GM10847 (cell line): ENCODE measurements around the gene NAT9.

Experiments used
- POLR2A ChIP-seq: IDR thresholded peaks from 2 replicates; pipeline ENCODE4 v1.6.1; 2011; ENCODE audit not compliant: insufficient read length; ENCODE audit errors: extremely low read depth

The NAT9 gene

GRCh38 chr17:74728033-74728701 lies 48.0 kb downstream of the NAT9 start:
- no peak for TF ChIP-seq POLR2A

- no peak for TF ChIP-seq POLR2A
Observed at GRCh38 chr17:74725111-74725510, 51.0 kb downstream of the NAT9 start.

- no peak for TF ChIP-seq POLR2A
Observed at GRCh38 chr17:74723891-74724290, 52.3 kb downstream of the NAT9 start.

- TF ChIP-seq POLR2A: no peak
Observed at GRCh38 chr17:74722782-74723181, 53.4 kb downstream of the NAT9 start.
